SK-N-SH (cell line): ENCODE results near the gene CLCC1. TPM values are rescaled to one million over a fixed set of nuclear protein-coding genes. Genes with fewer than 3 reads are reported as not detected.

Source experiments
- CTCF ChIA-PET: fragments of 300-600, 350-600 bp; formaldehyde crosslinking; extraction: SDS; loops from one replicate; lab custom pipeline; 2021; lab: Yijun Ruan, JAX
- POLR2A ChIA-PET: fragments of 350-600 bp; sonication (Branson Sonifier 250); formaldehyde crosslinking; extraction: SDS; loops from one replicate; lab custom pipeline; 2020; ENCODE audit warnings: antibody characterized with exemption, inconsistent platforms; lab: Yijun Ruan, JAX
- DNase-seq: peaks from one replicate; pipeline ENCODE4 v3.0.0; 2012
- H2AFZ ChIP-seq: fragments of 200-600 bp; sonication (generic); 2 replicates; pipeline ENCODE4 v1.8.1; 2016; ENCODE audit warnings: antibody characterized with exemption, mild to moderate bottlenecking, low read depth
- H3F3A ChIP-seq: fragments of 200-600 bp; sonication (generic); replicated peaks from 2 replicates; pipeline ENCODE3; 2016; ENCODE audit warnings: antibody characterized with exemption, mild to moderate bottlenecking; ENCODE audit not compliant: insufficient read depth
- H3K27ac ChIP-seq, 2 experiments: fragments of 200-500 bp in 1 of 2; fragments of 200-600 bp in 1 of 2; sonication (Bioruptor generic) in 1 of 2; sonication (generic), shearing (Covaris generic) in 1 of 2; 2 replicates each; pipeline versions ENCODE4 v1.5.1 to v1.6.1; 2014 to 2016; ENCODE audit warnings: low read depth in 2 of 2, inconsistent platforms in 1 of 2, low read length in 1 of 2, mild to moderate bottlenecking in 1 of 2, mixed read lengths in 1 of 2
- H3K27me3 ChIP-seq: fragments of 200-600 bp; sonication (generic), shearing (Covaris generic); 2 replicates; pipeline ENCODE4 v1.6.1; 2016; ENCODE audit warnings: mixed run types; ENCODE audit not compliant: insufficient read depth
- H3K36me3 ChIP-seq, 2 experiments: fragments of 200-500 bp in 1 of 2; fragments of 200-600 bp in 1 of 2; sonication (Bioruptor generic) in 1 of 2; sonication (generic) in 1 of 2; replicated peaks in 1 of 2; 2 replicates each; pipeline versions ENCODE3 to v1.5.1; 2014 to 2016; ENCODE audit warnings: low read length in 1 of 2, mild to moderate bottlenecking in 1 of 2; ENCODE audit not compliant: insufficient read depth in 2 of 2, control insufficient read depth in 1 of 2
- H3K4me1 ChIP-seq, 2 experiments: fragments of 200-500 bp in 1 of 2; fragments of 200-600 bp in 1 of 2; sonication (Bioruptor generic) in 1 of 2; sonication (generic), shearing (Covaris generic) in 1 of 2; 2 replicates each; pipeline versions ENCODE4 v1.5.1 to v1.6.1; 2014 to 2016; ENCODE audit warnings: low read depth in 1 of 2, low read length in 1 of 2, mixed run types in 1 of 2; ENCODE audit not compliant: insufficient read depth in 2 of 2, control insufficient read depth in 1 of 2
- H3K4me2 ChIP-seq: fragments of 200-600 bp; sonication (generic), shearing (Covaris generic); 2 replicates; pipeline ENCODE4 v1.6.1; 2017; ENCODE audit warnings: mixed run types
- H3K4me3 ChIP-seq, 2 experiments: fragments of 200-500 bp in 1 of 2; fragments of 200-600 bp in 1 of 2; sonication (Bioruptor generic) in 1 of 2; sonication (generic), shearing (Covaris generic) in 1 of 2; 2 replicates each; pipeline versions ENCODE4 v1.5.1 to v1.8.1; 2014 to 2016; ENCODE audit warnings: low read depth in 2 of 2, inconsistent platforms in 1 of 2, low read length in 1 of 2, mild to moderate bottlenecking in 1 of 2, mixed read lengths in 1 of 2, moderate library complexity in 1 of 2
- H3K79me2 ChIP-seq: fragments of 200-600 bp; sonication (generic); 2 replicates; pipeline ENCODE4 v1.8.1; 2017; ENCODE audit warnings: mild to moderate bottlenecking; ENCODE audit not compliant: insufficient read depth
- H3K9ac ChIP-seq: fragments of 200-600 bp; sonication (generic); 2 replicates; pipeline ENCODE4 v1.6.1; 2017; ENCODE audit warnings: mixed run types
- H3K9me2 ChIP-seq: fragments of 200-600 bp; sonication (generic); 2 replicates; pipeline ENCODE4 v1.6.1; 2017; ENCODE audit warnings: mixed run types
- H3K9me3 ChIP-seq: fragments of 200-600 bp; sonication (generic); 2 replicates; pipeline ENCODE4 v1.6.1; 2017; ENCODE audit warnings: mixed run types, mild to moderate bottlenecking, moderate library complexity
- H4K20me1 ChIP-seq: fragments of 200-600 bp; sonication (generic); 2 replicates; pipeline ENCODE4 v1.6.1; 2017; ENCODE audit warnings: mild to moderate bottlenecking, mixed run types; ENCODE audit not compliant: insufficient read depth
- EP300 ChIP-seq, 2 experiments: IDR thresholded peaks; 2 replicates each; pipeline versions ENCODE4 v1.4.0 to v1.6.1; 2012; ENCODE audit warnings: borderline replicate concordance in 1 of 2, low read depth in 1 of 2, low read length in 1 of 2
- FOSL2 ChIP-seq: IDR thresholded peaks from 2 replicates; pipeline ENCODE4 v1.4.0; 2012; ENCODE audit warnings: low read depth, mild to moderate bottlenecking, moderate library complexity, borderline replicate concordance
- FOXM1 ChIP-seq: IDR thresholded peaks from 2 replicates; pipeline ENCODE4 v1.4.0; 2012; ENCODE audit warnings: low read depth, mild to moderate bottlenecking
- GATA2 ChIP-seq: sonication (generic); formaldehyde crosslinking; IDR thresholded peaks from 2 replicates; pipeline ENCODE4 v1.5.0; 2020; ENCODE audit warnings: mild to moderate bottlenecking, missing genetic modification reagents
- IRF3 ChIP-seq: fragments of 150-350 bp; IDR thresholded peaks from 2 replicates; pipeline ENCODE4 v1.6.1; 2016; ENCODE audit warnings: mild to moderate bottlenecking, low read depth, low read length
- JUND ChIP-seq: IDR thresholded peaks from 2 replicates; pipeline ENCODE4 v1.4.0; 2012
- MAX ChIP-seq: IDR thresholded peaks from 2 replicates; pipeline ENCODE4 v1.4.0; 2012; ENCODE audit warnings: low read depth
- NFIC ChIP-seq: IDR thresholded peaks from 2 replicates; pipeline ENCODE4 v1.4.0; 2012; ENCODE audit warnings: borderline replicate concordance
- NRF1 ChIP-seq: IDR thresholded peaks from 2 replicates; pipeline ENCODE4 v1.6.1; 2012; ENCODE audit warnings: low read depth, mild to moderate bottlenecking, low read length
- PBX3 ChIP-seq: IDR thresholded peaks from 2 replicates; pipeline ENCODE4; 2012
- POLR2AphosphoS5 ChIP-seq: IDR thresholded peaks from 2 replicates; pipeline ENCODE4 v1.6.1; 2012; ENCODE audit warnings: low read depth, low read length
- RFX5 ChIP-seq: IDR thresholded peaks from 2 replicates; pipeline ENCODE4 v1.6.1; 2012; ENCODE audit warnings: mild to moderate bottlenecking, improper control_type of control experiment, low read length
- SIN3A ChIP-seq: IDR thresholded peaks from 2 replicates; pipeline ENCODE4 v1.6.1; 2012; ENCODE audit warnings: low read depth, mild to moderate bottlenecking, low read length, moderate library complexity, borderline replicate concordance
- TAF1 ChIP-seq: IDR thresholded peaks from 2 replicates; pipeline ENCODE4 v1.6.1; 2012; ENCODE audit warnings: low read depth, mild to moderate bottlenecking, low read length, moderate library complexity, borderline replicate concordance
- TEAD4 ChIP-seq: IDR thresholded peaks from 2 replicates; pipeline ENCODE4 v1.4.0; 2012; ENCODE audit warnings: mild to moderate bottlenecking, borderline replicate concordance; ENCODE audit not compliant: insufficient read depth
- USF1 ChIP-seq: IDR thresholded peaks from 2 replicates; pipeline ENCODE4 v1.4.0; 2012; ENCODE audit warnings: low read depth, borderline replicate concordance
- YY1 ChIP-seq: IDR thresholded peaks from 2 replicates; pipeline ENCODE4 v1.4.0; 2012; ENCODE audit warnings: low read depth, mild to moderate bottlenecking
- ZBTB33 ChIP-seq: IDR thresholded peaks from 2 replicates; pipeline ENCODE4 v1.4.0; 2012; ENCODE audit warnings: low read depth, borderline replicate concordance
- WGBS: methylation state at CpG from one replicate; pipeline ENCODE4 v1.1.6; 2017; ENCODE audit warnings: low lambda C conversion rate; 5-methylcytosine and 5-hydroxymethylcytosine counted together
- polyA plus RNA-seq, 3 experiments: library from polyadenylated mRNA; depleted of rRNA; stranded (reverse); fragments of >200 nt; gene quantifications; 2 replicates each; pipeline ENCODE4 v1.2.3, GENCODE V29; 2012

CLCC1 gene
- polyA plus RNA-seq, 1 of the 3 experiments (the other 2 are of a cell fraction): 20.0 TPM

- no peak overlapping the region for H3K4me3 ChIP-seq
- no peak overlapping the region for H3K4me2 ChIP-seq
- H3K4me1 ChIP-seq: no peaks in the 10 kb centered on the region; a peak in 1 of 4 replicates
- 96% methylated on average over 4 of the region's 4 CpGs for WGBS
- ChIA-PET CTCF (no interaction called here), POLR2A (interaction anchor here (1.2 kb wide), 1 partner anchor 14 kb away, joined by 4 read pairs; the partner anchor contains the start of gene CLCC1)
- no peak overlapping the region for H3K9ac ChIP-seq
- no peaks in the 10 kb centered on the region for H3K9me3 ChIP-seq
- H4K20me1 ChIP-seq: no peaks in the 10 kb centered on the region; the same call in none of the 2 replicates
- no peak overlapping the region for H3K27ac ChIP-seq
- H3K36me3 ChIP-seq: peaks cover 13% of the 10 kb centered on the region in 2 experiments
- no peak overlapping the region for H2AFZ ChIP-seq
- H3K79me2 ChIP-seq: peaks cover 57% of the 10 kb centered on the region
- no peaks in the 10 kb centered on the region for H3F3A ChIP-seq
- TF ChIP-seq ZBTB33 (no peak), GATA2 (CRISPR knock-in tag) (no peak), PBX3 (no peak), NFIC (no peak), EP300 (IDR thresholded peaks at IDR 0.05; ENCODE audit: borderline replicate concordance in 1 of 2, low read depth in 1 of 2, low read length in 1 of 2) (no peak), RFX5 (no peak), YY1 (no peak), SIN3A (no peak), TEAD4 (no peak), FOXM1 (no peak), NRF1 (no peak), TAF1 (no peak), MAX (no peak), JUND (no peak), IRF3 (no peak), POLR2AphosphoS5 (no peak), FOSL2 (no peak), USF1 (no peak)
- no peaks in the 10 kb centered on the region for H3K27me3 ChIP-seq
- DNase-seq: no peak
- no peaks in the 10 kb centered on the region for H3K9me2 ChIP-seq
Observed at GRCh38 chr1:108949044-108949443, 14.2 kb downstream of the CLCC1 start.
